Immature natural killer cell (primary cell): ENCODE data around the gene KLK15. TPM values are rescaled to one million over a fixed set of nuclear protein-coding genes. Genes with fewer than 3 reads are reported as not detected.
A peak's percentile ranks its signal among the peaks of the same experiment; 100 is the strongest.

ENCODE experiments used
- DNase-seq, 3 donors: peaks; one replicate each; pipeline ENCODE4 v3.0.0; 2022; ENCODE audit warnings: mixed read lengths in 1 of 3
- H3K27ac Mint-ChIP-seq, 6 donors: one replicate each; pipeline ENCODE4 v1.8.0; 2020; ENCODE audit warnings: mixed read lengths in 6 of 6, mild to moderate bottlenecking in 5 of 6, inconsistent platforms in 4 of 6, moderate library complexity in 3 of 6
- H3K27me3 Mint-ChIP-seq, 3 donors: one replicate each; pipeline ENCODE4 v1.8.0; 2020 to 2021; ENCODE audit warnings: low read depth in 3 of 3, mild to moderate bottlenecking in 3 of 3, mixed read lengths in 3 of 3, moderate library complexity in 3 of 3, inconsistent platforms in 1 of 3
- H3K36me3 Mint-ChIP-seq, 3 donors: one replicate each; pipeline ENCODE4 v1.8.0; 2020; ENCODE audit warnings: mixed read lengths in 3 of 3, inconsistent platforms in 2 of 3, mild to moderate bottlenecking in 2 of 3
- H3K4me1 Mint-ChIP-seq, 2 donors: one replicate each; pipeline ENCODE4 v1.8.0; 2020; ENCODE audit warnings: inconsistent platforms in 2 of 2, mild to moderate bottlenecking in 2 of 2, mixed read lengths in 2 of 2, moderate library complexity in 1 of 2
- H3K4me3 Mint-ChIP-seq, 5 donors: one replicate each; pipeline ENCODE4 v1.8.0; 2020; ENCODE audit warnings: mild to moderate bottlenecking in 5 of 5, mixed read lengths in 5 of 5, inconsistent platforms in 3 of 5, moderate library complexity in 3 of 5
- H3K9me3 Mint-ChIP-seq, 6 donors: one replicate each; pipeline ENCODE4 v1.8.0; 2020; ENCODE audit warnings: mild to moderate bottlenecking in 6 of 6, mixed read lengths in 6 of 6, inconsistent platforms in 4 of 6, moderate library complexity in 3 of 6
- polyA plus RNA-seq, 3 donors: library from polyadenylated mRNA; unstranded; fragments of 300-500 nt; fragmentation: Illumina TruSeq; gene quantifications; one replicate each; pipeline ENCODE4 v1.2.3, GENCODE V29; 2021

KLK15 gene
- polyA plus RNA-seq, 3 donors from 2014 or later, result not detected

- Mint-ChIP-seq H3K9me3 (no peaks in the 10 kb centered on the region), H3K4me1 (no peaks in the 10 kb centered on the region), H3K36me3 (peaks cover 0 to 4% (median 0%) of the 10 kb centered on the region in 3 donors), H3K4me3 (no peak overlapping the region), H3K27ac (no peak overlapping the region), H3K27me3 (peaks cover 4 to 13% (median 10%) of the 10 kb centered on the region in 3 donors)
- DNase-seq, result no peak
These were observed 26.5 kb upstream of the KLK15 start for GRCh38 chr19:50859849-50860248.

DNA sequence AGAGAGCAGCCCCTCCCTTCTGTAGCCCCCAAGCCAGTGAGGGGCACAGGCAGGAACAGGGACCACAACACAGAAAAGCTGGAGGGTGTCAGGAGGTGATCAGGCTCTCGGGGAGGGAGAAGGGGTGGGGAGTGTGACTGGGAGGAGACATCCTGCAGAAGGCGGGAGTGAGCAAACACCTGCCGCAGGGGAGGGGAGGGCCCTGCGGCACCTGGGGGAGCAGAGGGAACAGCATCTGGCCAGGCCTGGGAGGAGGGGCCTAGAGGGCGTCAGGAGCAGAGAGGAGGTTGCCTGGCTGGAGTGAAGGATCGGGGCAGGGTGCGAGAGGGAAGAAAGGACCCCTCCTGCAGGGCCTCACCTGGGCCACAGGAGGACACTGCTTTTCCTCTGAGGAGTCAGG lies 25.5 kb upstream of the KLK15 start:
- H3K4me3 Mint-ChIP-seq, result no peak overlapping the region
- peaks cover 0 to 4% (median 0%) of the 10 kb centered on the region in 3 donors for H3K36me3 Mint-ChIP-seq
- H3K27me3 Mint-ChIP-seq, result peaks cover 8 to 13% (median 10%) of the 10 kb centered on the region in 3 donors
- H3K4me1 Mint-ChIP-seq, result no peaks in the 10 kb centered on the region
- no peak overlapping the region for H3K27ac Mint-ChIP-seq
- DNase-seq, result no peak
- no peaks in the 10 kb centered on the region for H3K9me3 Mint-ChIP-seq

GRCh38 chr19:50857366-50857765 lies 24.0 kb upstream of the KLK15 start:
- H3K36me3 Mint-ChIP-seq, result peaks cover 0 to 4% (median 0%) of the 10 kb centered on the region in 3 donors
- no peak overlapping the region for H3K4me3 Mint-ChIP-seq
- H3K27ac Mint-ChIP-seq, result no peak overlapping the region
- peaks cover 7 to 17% (median 8%) of the 10 kb centered on the region in 3 donors for H3K27me3 Mint-ChIP-seq
- no peak for DNase-seq
- H3K4me1 Mint-ChIP-seq, result no peaks in the 10 kb centered on the region
- H3K9me3 Mint-ChIP-seq, result no peaks in the 10 kb centered on the region

- Mint-ChIP-seq H3K4me1 (no peaks in the 10 kb centered on the region), H3K36me3 (peaks cover 0 to 4% (median 0%) of the 10 kb centered on the region in 3 donors), H3K27me3 (peaks cover 6 to 9% (median 9%) of the 10 kb centered on the region in 3 donors), H3K9me3 (no peaks in the 10 kb centered on the region), H3K4me3 (no peak within 1 kb of the TSS), H3K27ac (no peak within 1 kb of the TSS)
- DNase-seq, result no peak
These were observed 21.4 kb upstream of the KLK15 start, which contains the start of gene KLK3 for GRCh38 chr19:50854636-50855410. TSS of gene KLK3 (plus strand) at chr19:50854915. CDS start at chr19:50854956, 41 bp downstream.

GRCh38 chr19:50851620-50852019 lies 18.2 kb upstream of the KLK15 start:
- no peak overlapping the region for H3K27ac Mint-ChIP-seq
- peaks cover 6% of the 10 kb centered on the region in 3 donors for H3K27me3 Mint-ChIP-seq
- no peak overlapping the region for H3K4me3 Mint-ChIP-seq
- H3K4me1 Mint-ChIP-seq, result no peaks in the 10 kb centered on the region
- no peaks in the 10 kb centered on the region for H3K9me3 Mint-ChIP-seq
- no peaks in the 10 kb centered on the region for H3K36me3 Mint-ChIP-seq
- DNase-seq, result no peak

- H3K4me3 Mint-ChIP-seq, result no peak overlapping the region
- H3K9me3 Mint-ChIP-seq, result no peaks in the 10 kb centered on the region
- peaks cover 3 to 6% (median 5%) of the 10 kb centered on the region in 3 donors for H3K27me3 Mint-ChIP-seq
- H3K4me1 Mint-ChIP-seq, result no peaks in the 10 kb centered on the region
- H3K27ac Mint-ChIP-seq, result no peak overlapping the region
- no peak for DNase-seq
- no peaks in the 10 kb centered on the region for H3K36me3 Mint-ChIP-seq
These were observed 17.4 kb upstream of the KLK15 start for GRCh38 chr19:50850738-50851137.

DNA sequence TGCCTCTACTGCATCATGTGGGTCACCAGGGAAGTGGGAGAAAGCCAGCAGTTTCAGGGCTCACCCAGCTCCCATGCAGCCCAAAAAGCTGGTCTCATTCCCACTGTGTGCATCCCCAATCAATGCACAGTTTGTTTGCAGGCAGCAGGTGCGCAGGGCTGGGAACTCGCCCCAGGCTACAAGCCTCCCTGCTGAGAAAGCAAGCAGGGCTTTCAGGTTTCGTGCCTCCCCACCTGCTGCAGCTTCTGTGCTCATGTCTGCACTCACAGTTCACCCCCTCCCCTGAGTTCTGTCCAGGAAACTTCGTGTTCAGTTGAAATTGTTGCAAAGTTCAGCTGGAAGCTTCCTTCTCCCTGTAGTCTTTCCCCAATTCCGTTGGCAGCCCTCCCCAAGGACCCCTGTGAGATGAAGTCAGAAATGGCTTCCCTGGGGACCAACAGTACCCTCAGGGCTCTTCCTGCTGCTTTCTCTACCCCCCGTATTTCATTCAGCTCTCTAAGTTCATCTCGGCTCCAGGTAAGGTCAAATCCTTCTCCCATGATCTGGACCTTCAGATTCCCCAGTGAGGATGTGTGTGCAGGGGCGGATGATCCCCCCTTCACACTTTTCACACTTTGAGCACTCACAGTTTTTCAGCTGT lies 11.0 kb upstream of the KLK15 start:
- Mint-ChIP-seq H3K9me3 (peaks cover 0 to 10% (median 3%) of the 10 kb centered on the region in 6 donors), H3K27me3 (peaks cover 1 to 6% (median 2%) of the 10 kb centered on the region in 3 donors), H3K36me3 (peaks cover 0 to 7% (median 0%) of the 10 kb centered on the region in 3 donors), H3K4me1 (no peaks in the 10 kb centered on the region), H3K4me3 (no peak overlapping the region), H3K27ac (no peak overlapping the region)
- DNase-seq, result no peak

DNA sequence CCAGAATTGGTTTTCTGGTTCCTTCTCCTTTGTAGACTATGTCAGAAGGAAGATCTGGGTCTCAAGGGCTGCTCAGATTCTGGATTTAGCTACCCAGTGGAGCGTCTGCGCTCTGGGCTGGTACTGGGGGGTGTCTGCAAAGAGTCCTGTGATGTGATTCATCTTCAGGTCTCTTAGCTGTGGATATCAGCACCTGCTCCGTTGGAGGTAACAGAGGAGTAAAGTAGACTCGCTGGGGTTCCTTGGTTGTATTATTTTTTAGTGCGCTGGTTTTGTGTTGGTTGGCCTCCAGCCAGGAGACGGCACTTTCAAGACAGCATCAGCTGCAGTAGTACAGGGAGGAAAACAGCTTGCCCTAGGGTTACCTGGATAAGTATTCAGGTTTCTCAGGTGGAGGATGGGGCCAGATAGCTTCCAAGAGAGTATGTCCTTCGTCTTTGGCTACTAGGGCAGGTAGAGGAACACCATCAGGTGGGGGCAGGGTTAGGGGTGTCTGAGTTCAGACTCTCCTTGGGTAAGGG lies 10.4 kb upstream of the KLK15 start:
- H3K4me1 Mint-ChIP-seq, result no peaks in the 10 kb centered on the region
- DNase-seq, result no peak
- H3K27me3 Mint-ChIP-seq, result peaks cover 1 to 6% (median 2%) of the 10 kb centered on the region in 3 donors
- no peak overlapping the region for H3K4me3 Mint-ChIP-seq
- H3K36me3 Mint-ChIP-seq, result peaks cover 0 to 7% (median 0%) of the 10 kb centered on the region in 3 donors
- H3K9me3 Mint-ChIP-seq, result peaks cover 0 to 10% (median 3%) of the 10 kb centered on the region in 6 donors
- no peak overlapping the region for H3K27ac Mint-ChIP-seq

GRCh38 chr19:50843205-50843604 lies 9.8 kb upstream of the KLK15 start:
- Mint-ChIP-seq H3K36me3 (peaks cover 0 to 7% (median 0%) of the 10 kb centered on the region in 3 donors), H3K4me1 (no peaks in the 10 kb centered on the region), H3K9me3 (peaks cover 0 to 10% (median 3%) of the 10 kb centered on the region in 6 donors), H3K4me3 (no peak overlapping the region), H3K27me3 (peaks cover 2 to 6% (median 2%) of the 10 kb centered on the region in 3 donors), H3K27ac (no peak overlapping the region)
- DNase-seq, result no peak

DNA sequence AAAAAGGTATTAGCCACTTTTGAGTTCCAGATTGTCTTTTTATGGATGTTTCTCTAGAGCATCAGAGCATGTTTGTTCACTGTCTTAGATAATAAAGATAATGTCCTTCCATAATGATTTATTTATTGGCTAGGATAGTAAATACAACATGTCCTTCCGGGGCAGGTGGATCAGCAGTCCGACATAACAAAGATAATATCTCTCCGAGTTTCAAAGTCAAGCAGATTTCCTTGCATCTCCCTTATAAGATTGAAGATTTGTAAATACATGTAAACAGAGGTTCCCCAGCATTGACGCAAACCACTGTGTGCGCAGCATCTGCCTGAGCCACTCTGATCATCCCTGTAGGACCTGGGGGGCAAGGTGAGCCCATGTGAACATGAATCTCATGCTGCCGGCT lies 8.8 kb upstream of the KLK15 start:
- DNase-seq, result no peak
- Mint-ChIP-seq H3K4me3 (no peak overlapping the region), H3K9me3 (peaks cover 0 to 10% (median 3%) of the 10 kb centered on the region in 6 donors), H3K4me1 (peaks cover 0 to 2% of the 10 kb centered on the region in 2 donors), H3K36me3 (peaks cover 0 to 7% (median 0%) of the 10 kb centered on the region in 3 donors), H3K27ac (no peak overlapping the region), H3K27me3 (peaks cover 3 to 6% (median 4%) of the 10 kb centered on the region in 3 donors)

DNA sequence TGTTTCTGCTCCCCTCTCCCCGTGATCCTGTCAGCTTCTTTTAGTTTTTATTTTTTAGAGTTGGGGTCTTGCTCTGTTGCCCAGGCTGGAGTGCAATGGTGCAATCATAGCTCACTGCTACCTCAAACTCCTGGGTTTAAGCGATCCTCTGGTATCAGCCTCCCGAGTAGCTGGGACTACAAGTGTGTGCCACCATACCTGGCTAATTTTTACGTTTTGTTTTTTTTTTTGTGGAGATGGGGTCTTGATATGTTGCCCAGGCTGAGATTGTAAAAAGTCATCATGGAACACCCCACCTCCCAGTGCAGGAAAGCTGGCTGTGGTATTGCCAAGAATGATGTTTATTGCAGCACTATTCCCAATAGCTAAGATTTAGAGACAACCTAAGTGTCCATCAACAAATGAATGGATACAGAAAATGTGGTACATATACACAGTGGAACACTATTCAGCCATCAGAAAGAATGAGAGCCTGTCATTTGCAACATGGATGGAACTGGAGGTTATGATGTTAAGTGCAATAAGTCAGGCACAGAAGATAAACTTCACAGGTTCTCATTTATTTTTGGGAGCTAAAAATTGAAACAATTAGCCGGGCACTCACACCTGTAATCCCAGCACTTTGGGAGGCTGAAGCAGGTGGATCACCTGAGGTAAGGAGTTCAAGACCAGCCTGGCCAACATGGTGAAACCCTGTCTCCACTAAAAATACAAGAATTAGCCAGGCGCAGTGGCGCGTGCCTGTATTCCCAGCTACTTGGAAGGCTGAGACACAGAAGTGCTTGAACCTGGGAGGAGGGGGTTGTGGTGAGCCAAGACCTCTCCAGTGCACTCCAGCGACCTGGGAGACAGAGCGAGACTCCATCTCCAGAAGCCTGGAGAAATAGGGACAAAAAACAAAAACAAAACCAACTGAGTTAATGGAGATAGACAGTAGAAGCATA lies 6.6 kb upstream of the KLK15 start:
- Mint-ChIP-seq H3K4me3 (no peak overlapping the region), H3K36me3 (peaks cover 0 to 7% (median 0%) of the 10 kb centered on the region in 3 donors), H3K27ac (no peak overlapping the region), H3K27me3 (peaks cover 4 to 12% (median 8%) of the 10 kb centered on the region in 3 donors), H3K9me3 (peaks cover 0 to 10% (median 3%) of the 10 kb centered on the region in 6 donors), H3K4me1 (peaks cover 12 to 13% of the 10 kb centered on the region in 2 donors)
- no peak for DNase-seq

GRCh38 chr19:50838239-50838638 lies 4.9 kb upstream of the KLK15 start:
- no peak for DNase-seq
- Mint-ChIP-seq H3K27me3 (peaks cover 3 to 12% (median 4%) of the 10 kb centered on the region in 3 donors), H3K4me3 (peak overlapping the region in 1 of 5 donors; percentile 38), H3K36me3 (peaks cover 0 to under 1% (median 0%) of the 10 kb centered on the region in 3 donors), H3K9me3 (peaks cover 0 to 4% (median under 1%) of the 10 kb centered on the region in 6 donors), H3K4me1 (peaks cover 13% of the 10 kb centered on the region in 2 donors), H3K27ac (peak overlapping the region in 1 of 6 donors; percentile 70)

DNA sequence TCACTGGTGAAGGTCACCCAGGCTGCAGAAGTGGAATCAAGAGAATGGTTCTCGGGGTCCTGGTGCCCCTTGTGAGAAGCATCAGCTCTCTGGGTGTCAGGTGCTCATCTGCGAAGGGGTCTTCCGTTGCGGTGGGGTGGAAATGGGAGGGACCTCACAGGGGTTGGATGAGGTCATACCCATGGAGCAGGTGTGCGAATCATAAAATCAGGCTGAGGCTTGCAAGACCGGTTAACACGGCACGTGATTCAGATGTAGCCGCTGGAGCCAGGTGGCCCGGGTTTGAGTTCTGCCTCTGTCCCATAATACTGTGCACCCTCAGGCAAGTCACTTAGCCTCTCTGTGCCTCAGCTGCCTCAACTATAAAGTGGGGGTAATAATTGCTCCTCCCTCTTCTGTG lies 3.9 kb upstream of the KLK15 start:
- peaks cover 4 to 10% (median 10%) of the 10 kb centered on the region in 3 donors for H3K27me3 Mint-ChIP-seq
- peak overlapping the region in 2 of 6 donors; percentile 18 to 31 for H3K27ac Mint-ChIP-seq
- H3K36me3 Mint-ChIP-seq, result no peaks in the 10 kb centered on the region
- peak overlapping the region; percentile 1 to 94 (median 87) for H3K4me3 Mint-ChIP-seq
- no peak for DNase-seq
- peaks cover 13% of the 10 kb centered on the region in 2 donors for H3K4me1 Mint-ChIP-seq
- peaks cover 0 to 2% (median 0%) of the 10 kb centered on the region in 6 donors for H3K9me3 Mint-ChIP-seq
